WERI-Rb-1 (cell line): Measurements from ENCODE around the gene PGP.
A peak's percentile ranks its signal among the peaks of the same experiment; 100 is the strongest.
"Not testable (repeated sequence)": the region's sequence is repeated elsewhere in the genome, so short reads cannot be mapped to it uniquely, and the experiment has no call there.

Experiments
- DNase-seq: peaks from one replicate; pipeline ENCODE4 v3.0.0-alpha.2; 2020
- H3K27ac ChIP-seq: fragments of 250-450 bp; sonication (Bioruptor Pico); 2 replicates; pipeline ENCODE4 v1.5.1; 2020; ENCODE audit warnings: mild to moderate bottlenecking, moderate library complexity
- H3K27me3 ChIP-seq: fragments of 250-450 bp; sonication (Bioruptor Pico); 2 replicates; pipeline ENCODE4 v1.5.1; 2021; ENCODE audit warnings: mild to moderate bottlenecking, low read depth, moderate library complexity; ENCODE audit not compliant: insufficient read depth, severe bottlenecking
- H3K36me3 ChIP-seq: fragments of 250-450 bp; sonication (Bioruptor Pico); 2 replicates; pipeline ENCODE4 v1.5.1; 2020; ENCODE audit warnings: mild to moderate bottlenecking, moderate library complexity
- H3K4me3 ChIP-seq: 2 replicates; pipeline ENCODE4 v1.5.1; 2011; ENCODE audit warnings: low read depth, mild to moderate bottlenecking, control low read depth, low read length
- H3K9me3 ChIP-seq: fragments of 250-450 bp; sonication (Bioruptor Pico); 2 replicates; pipeline ENCODE4 v1.5.1; 2021; ENCODE audit warnings: mild to moderate bottlenecking, moderate library complexity; ENCODE audit not compliant: severe bottlenecking
- CTCF ChIP-seq: IDR thresholded peaks from 2 replicates; pipeline ENCODE4 v1.5.1; 2011; ENCODE audit warnings: low read depth, mild to moderate bottlenecking, control low read depth, inconsistent platforms, low read length

PGP gene

GRCh38 chr16:2244301-2244700 lies 29.7 kb upstream of the PGP start:
- Histone ChIP-seq H3K9me3 (no peaks in the 10 kb centered on the region), H3K27ac (peak overlapping the region; percentile 28), H3K4me3 (no peak overlapping the region), H3K36me3 (peaks cover 93% of the 10 kb centered on the region), H3K27me3 (no peaks in the 10 kb centered on the region)
- DNase-seq, result peak; percentile 65
- TF ChIP-seq CTCF, result peak; percentile 39; the same call in 1 of the 2 replicates

- no peaks in the 10 kb centered on the region for H3K9me3 ChIP-seq
- peaks cover 91% of the 10 kb centered on the region for H3K36me3 ChIP-seq
- TF ChIP-seq CTCF, result no peak
Measured at GRCh38 chr16:2243781-2244180, 29.1 kb upstream of the PGP start.

GRCh38 chr16:2243031-2243528 lies 28.4 kb upstream of the PGP start:
- H3K9me3 ChIP-seq, result no peaks in the 10 kb centered on the region
- no peak overlapping the region for H3K27ac ChIP-seq
- no peaks in the 10 kb centered on the region for H3K27me3 ChIP-seq
- no peak overlapping the region for H3K4me3 ChIP-seq
- DNase-seq, result no peak
- peaks cover 93% of the 10 kb centered on the region for H3K36me3 ChIP-seq
- peak; percentile 31; the same call in 1 of the 2 replicates for TF ChIP-seq CTCF

More at GRCh38 chr16:2243781-2244180, 29.1 kb upstream of the PGP start:
- no peaks in the 10 kb centered on the region for H3K27me3 ChIP-seq
- H3K27ac ChIP-seq, result no peak overlapping the region
- DNase-seq, result no peak
- no peak overlapping the region for H3K4me3 ChIP-seq

- peak overlapping the region; percentile 36; the same call in 1 of the 2 replicates for H3K27ac ChIP-seq
- no peaks in the 10 kb centered on the region for H3K27me3 ChIP-seq
- no peak overlapping the region for H3K4me3 ChIP-seq
- no peaks in the 10 kb centered on the region for H3K9me3 ChIP-seq
- peaks cover 98% of the 10 kb centered on the region for H3K36me3 ChIP-seq
- no peak for TF ChIP-seq CTCF
- DNase-seq, result no peak
Measured at GRCh38 chr16:2242598-2242997, 28.0 kb upstream of the PGP start.

- not testable (repeated sequence) for H3K27ac ChIP-seq, H3K4me3 ChIP-seq, H3K27me3 ChIP-seq, H3K9me3 ChIP-seq, DNase-seq
- peaks cover 97% of the 10 kb centered on the region for H3K36me3 ChIP-seq
Measured at GRCh38 chr16:2240331-2240730, 25.7 kb upstream of the PGP start.

GRCh38 chr16:2238838-2239675 lies 24.4 kb upstream of the PGP start:
- H3K36me3 ChIP-seq, result peaks cover 95% of the 10 kb centered on the region
- H3K4me3 ChIP-seq, result no peak overlapping the region
- DNase-seq, result no peak

More at GRCh38 chr16:2238838-2239675, 24.4 kb upstream of the PGP start:
- H3K9me3 ChIP-seq, result no peaks in the 10 kb centered on the region
- no peaks in the 10 kb centered on the region for H3K27me3 ChIP-seq
- TF ChIP-seq CTCF, result no peak
- peak overlapping the region; percentile 25 for H3K27ac ChIP-seq
